ENCODE measurements around the gene GGA1.

The GGA1 gene

GRCh38 chr22:37627121-37627520 lies 18.5 kb downstream of the GGA1 start:
- in situ Hi-C loops (cut with MboI; ENCODE audit: low sequenced_read_pairs), result no loop called here

- in situ Hi-C loops (cut with MboI; ENCODE audit: low sequenced_read_pairs), result no loop called here
Measured at GRCh38 chr22:37627545-37627944, 18.9 kb downstream of the GGA1 start.

- in situ Hi-C loops (cut with MboI; ENCODE audit: low sequenced_read_pairs), result no loop called here
Measured at GRCh38 chr22:37628830-37629229, 20.2 kb downstream of the GGA1 start.

GRCh38 chr22:37629928-37630327 lies 21.3 kb downstream of the GGA1 start:
- in situ Hi-C loops (cut with MboI; ENCODE audit: low sequenced_read_pairs), result no loop called here

GRCh38 chr22:37630839-37631435 lies 22.3 kb downstream of the GGA1 start:
- in situ Hi-C loops (cut with MboI; ENCODE audit: low sequenced_read_pairs), result no loop called here

GRCh38 chr22:37631448-37632173 lies 23.0 kb downstream of the GGA1 start:
- in situ Hi-C loops (cut with MboI; ENCODE audit: low sequenced_read_pairs), result no loop called here

GRCh38 chr22:37632174-37633088 lies 23.8 kb downstream of the GGA1 start:
- in situ Hi-C loops (cut with MboI; ENCODE audit: low sequenced_read_pairs), result no loop called here

GRCh38 chr22:37633089-37633624 lies 24.5 kb downstream of the GGA1 start:
- in situ Hi-C loops (cut with MboI; ENCODE audit: low sequenced_read_pairs), result no loop called here

GRCh38 chr22:37633625-37634416 lies 25.2 kb downstream of the GGA1 start:
- in situ Hi-C loops (cut with MboI; ENCODE audit: low sequenced_read_pairs), result no loop called here

GRCh38 chr22:37634417-37634924 lies 25.8 kb downstream of the GGA1 start:
- in situ Hi-C loops (cut with MboI; ENCODE audit: low sequenced_read_pairs), result no loop called here

GRCh38 chr22:37635157-37635556 lies 26.5 kb downstream of the GGA1 start:
- in situ Hi-C loops (cut with MboI; ENCODE audit: low sequenced_read_pairs), result no loop called here

GRCh38 chr22:37636186-37636948 lies 27.7 kb downstream of the GGA1 start:
- in situ Hi-C loops (cut with MboI; ENCODE audit: low sequenced_read_pairs), result no loop called here

- in situ Hi-C loops (cut with MboI; ENCODE audit: low sequenced_read_pairs), result no loop called here
Measured at GRCh38 chr22:37636949-37637273, 28.3 kb downstream of the GGA1 start.

- in situ Hi-C loops (cut with MboI; ENCODE audit: low sequenced_read_pairs), result no loop called here
Measured at GRCh38 chr22:37638391-37639069, 29.9 kb downstream of the GGA1 start.

- in situ Hi-C loops (cut with MboI; ENCODE audit: low sequenced_read_pairs), result no loop called here
Measured at GRCh38 chr22:37639070-37639760, 30.6 kb downstream of the GGA1 start, which contains the start of gene SH3BP1. Gene SH3BP1, plus strand, starts transcription at chr22:37639669. Its CDS starts 119 bp downstream, at chr22:37639788.

- in situ Hi-C loops (cut with MboI; ENCODE audit: low sequenced_read_pairs), result no loop called here
Measured at GRCh38 chr22:37639771-37640590, 31.3 kb downstream of the GGA1 start.

All from hTERT RPE-1 (cell line).